Esophagus squamous epithelium (tissue), 5 donors: Measurements from ENCODE around the gene BCKDHB. TPM values are rescaled to one million over a fixed set of nuclear protein-coding genes. Genes with fewer than 3 reads are reported as not detected.

Experiments
- DNase-seq: peaks from one replicate; lab custom pipeline; 2025; lab: John Stamatoyannopoulos, UW
- H3K27ac ChIP-seq, 4 donors: fragments of 200-600 bp; sonication (generic); one replicate each; pipeline ENCODE4 v1.5.1; 2016 to 2019; ENCODE audit warnings: mild to moderate bottlenecking in 1 of 4
- H3K27me3 ChIP-seq, 4 donors: fragments of 200-600 bp; sonication (generic); 1 replicate in 3 of 4; 2 replicates in 1 of 4; pipeline versions ENCODE4 v1.5.1 to v1.6.0; 2017 to 2021; ENCODE audit warnings: antibody characterized with exemption in 1 of 4
- H3K36me3 ChIP-seq, 3 donors: fragments of 200-600 bp; sonication (generic); one replicate each; pipeline ENCODE4 v1.5.1; 2016 to 2019
- H3K4me1 ChIP-seq, 3 donors: fragments of 200-600 bp; sonication (generic); one replicate each; pipeline ENCODE4 v1.5.1; 2017 to 2019
- H3K4me3 ChIP-seq, 4 donors: fragments of 200-600 bp; sonication (generic); 1 replicate in 3 of 4; 2 replicates in 1 of 4; pipeline ENCODE4 v1.5.1; 2016 to 2019; ENCODE audit warnings: mild to moderate bottlenecking in 2 of 4, moderate library complexity in 1 of 4
- H3K9me3 ChIP-seq, 3 donors: fragments of 200-600 bp; sonication (generic); one replicate each; pipeline ENCODE4 v1.5.1; 2016 to 2019
- POLR2A ChIP-seq, 4 donors: fragments of 450-650 bp; IDR thresholded peaks; one replicate each; pipeline ENCODE4 v1.6.1; 2017; ENCODE audit warnings: antibody characterized with exemption in 4 of 4, mild to moderate bottlenecking in 4 of 4, moderate library complexity in 3 of 4
- WGBS, 2 donors: methylation state at CpG; one replicate each; pipeline ENCODE4 v1.1.5; 2018; 5-methylcytosine and 5-hydroxymethylcytosine counted together
- intact Hi-C: fragments of 100-400 bp; cut with DNase I; formaldehyde crosslinking; loops from one replicate; pipeline ENCODE4 v1.15.0; 2022
- total RNA-seq, 4 donors: library from RNA; depleted of rRNA; stranded (reverse); fragments of >200 nt; gene quantifications; one replicate each; pipeline ENCODE4 v1.1.0, GENCODE V29; 2016
- TF ChIP-seq, protein P1 (sequence below), 6 experiments: fragments of 450-650 bp in 4 of 6; fragments of 200-600 bp in 2 of 6; sonication (generic) in 2 of 6; IDR thresholded peaks; one replicate each; pipeline ENCODE4 v1.5.1; 2016 to 2019; ENCODE audit warnings: antibody characterized with exemption in 6 of 6, mild to moderate bottlenecking in 4 of 6, moderate library complexity in 4 of 6
- donor health status: DM: yes; HTN: yes; CAD: no.

The BCKDHB gene
- total RNA-seq, 4 donors from 2014 or later, result 7.6 to 15.8 (median 9.0) TPM

DNA sequence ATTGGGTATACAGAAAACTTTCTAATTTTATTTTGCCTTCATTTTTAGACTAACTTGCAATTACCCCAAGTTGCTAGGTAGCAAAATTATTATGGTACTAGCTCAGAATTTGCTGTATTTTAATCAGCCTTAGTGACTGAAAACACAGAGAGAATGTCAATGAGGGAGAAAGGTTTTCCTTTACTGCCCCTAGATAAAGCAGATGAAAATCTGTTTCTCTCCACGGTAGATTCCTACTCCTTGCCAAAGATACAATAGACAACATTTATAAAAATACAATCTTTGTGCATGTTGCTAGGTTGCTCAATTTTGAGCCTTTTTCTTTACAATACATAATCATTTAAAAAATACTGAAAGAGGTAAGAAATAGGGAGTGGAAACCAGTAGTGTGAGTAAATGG, 222.2 kb downstream of the BCKDHB start:
- Histone ChIP-seq H3K27ac (no peak overlapping the region), H3K36me3 (no peaks in the 10 kb centered on the region), H3K9me3 (no peaks in the 10 kb centered on the region), H3K4me3 (no peak overlapping the region), H3K4me1 (no peaks in the 10 kb centered on the region), H3K27me3 (no peaks in the 10 kb centered on the region)
- no peak for DNase-seq
- WGBS, 2 donors, result 18 to 25% methylated on average over 1 of the region's 1 CpG
- intact Hi-C loops, result no loop called here
- TF ChIP-seq, protein P1, sequence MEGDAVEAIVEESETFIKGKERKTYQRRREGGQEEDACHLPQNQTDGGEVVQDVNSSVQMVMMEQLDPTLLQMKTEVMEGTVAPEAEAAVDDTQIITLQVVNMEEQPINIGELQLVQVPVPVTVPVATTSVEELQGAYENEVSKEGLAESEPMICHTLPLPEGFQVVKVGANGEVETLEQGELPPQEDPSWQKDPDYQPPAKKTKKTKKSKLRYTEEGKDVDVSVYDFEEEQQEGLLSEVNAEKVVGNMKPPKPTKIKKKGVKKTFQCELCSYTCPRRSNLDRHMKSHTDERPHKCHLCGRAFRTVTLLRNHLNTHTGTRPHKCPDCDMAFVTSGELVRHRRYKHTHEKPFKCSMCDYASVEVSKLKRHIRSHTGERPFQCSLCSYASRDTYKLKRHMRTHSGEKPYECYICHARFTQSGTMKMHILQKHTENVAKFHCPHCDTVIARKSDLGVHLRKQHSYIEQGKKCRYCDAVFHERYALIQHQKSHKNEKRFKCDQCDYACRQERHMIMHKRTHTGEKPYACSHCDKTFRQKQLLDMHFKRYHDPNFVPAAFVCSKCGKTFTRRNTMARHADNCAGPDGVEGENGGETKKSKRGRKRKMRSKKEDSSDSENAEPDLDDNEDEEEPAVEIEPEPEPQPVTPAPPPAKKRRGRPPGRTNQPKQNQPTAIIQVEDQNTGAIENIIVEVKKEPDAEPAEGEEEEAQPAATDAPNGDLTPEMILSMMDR (IDR thresholded peaks at IDR 0.05), result no peak
- TF ChIP-seq POLR2A (IDR thresholded peaks at IDR 0.05), result no peak

DNA sequence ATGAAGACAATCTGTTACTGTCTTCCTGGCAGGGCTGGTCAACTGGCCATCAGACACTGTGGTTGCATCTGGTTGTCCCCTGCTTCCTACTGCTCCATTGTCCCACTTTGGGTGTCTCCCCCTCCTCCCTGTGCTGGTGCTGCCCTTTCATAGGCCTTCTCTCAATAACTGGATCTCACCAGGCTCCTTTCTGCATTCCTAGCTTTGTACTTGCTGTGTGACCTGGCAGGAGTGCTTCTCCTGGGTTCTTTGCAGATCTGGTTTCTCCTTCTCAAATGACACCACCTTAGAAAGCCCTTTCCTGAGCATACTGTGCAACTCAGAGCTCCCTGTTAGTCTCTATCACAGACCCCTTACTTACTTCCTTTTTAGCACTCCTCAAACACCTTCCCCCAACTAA, 223.0 kb downstream of the BCKDHB start:
- Histone ChIP-seq H3K9me3 (no peaks in the 10 kb centered on the region), H3K27ac (no peak overlapping the region), H3K4me1 (peaks cover 0 to 4% (median 0%) of the 10 kb centered on the region in 3 donors), H3K36me3 (no peaks in the 10 kb centered on the region), H3K27me3 (no peaks in the 10 kb centered on the region), H3K4me3 (no peak overlapping the region)
- DNase-seq, result no peak
- TF ChIP-seq POLR2A (IDR thresholded peaks at IDR 0.05), result no peak
- TF ChIP-seq, protein P1 (IDR thresholded peaks at IDR 0.05), result no peak
- intact Hi-C loops, result no loop called here

DNA sequence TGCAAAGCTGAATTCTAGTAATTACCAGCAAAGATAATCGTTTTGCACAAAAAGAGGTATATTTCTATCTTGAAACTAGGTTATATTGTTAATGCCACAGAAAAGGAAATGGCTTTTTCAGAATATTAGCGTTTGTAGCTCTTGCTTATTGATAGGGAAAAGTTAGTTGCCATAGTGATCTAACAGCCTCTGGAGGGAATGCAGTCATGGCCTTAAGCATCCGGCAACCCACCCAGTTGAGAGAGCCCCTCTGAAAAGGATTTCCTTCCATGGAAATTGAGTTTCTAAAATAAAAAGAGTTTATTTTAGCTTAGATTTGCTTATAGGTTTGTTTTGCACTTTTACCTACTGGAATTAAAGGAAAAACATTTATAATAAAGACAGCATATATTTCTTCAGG, 224.5 kb downstream of the BCKDHB start:
- WGBS, 2 donors, result 68 to 76% methylated on average over 3 of the region's 3 CpGs
- H3K36me3 ChIP-seq, result no peaks in the 10 kb centered on the region

DNA sequence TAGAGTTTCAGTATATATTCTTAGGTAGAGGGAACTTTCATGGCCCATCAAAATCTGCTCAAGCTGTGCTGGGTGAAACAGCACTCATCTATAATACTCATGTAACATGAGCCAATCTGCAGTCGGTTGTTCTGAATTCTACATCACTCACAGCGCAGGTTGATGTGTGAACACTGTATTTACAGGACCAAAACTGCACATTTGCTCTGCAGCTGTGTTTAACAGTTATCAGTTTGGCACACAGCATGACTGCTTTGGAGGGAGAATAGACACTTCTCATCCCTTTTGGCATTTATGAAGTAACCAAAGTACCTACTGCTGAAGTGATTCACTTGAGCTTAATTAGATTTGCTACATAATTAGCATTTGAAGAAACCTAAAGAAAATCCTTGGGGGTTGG, 225.1 kb downstream of the BCKDHB start:
- DNase-seq, result no peak
- Histone ChIP-seq H3K36me3 (no peaks in the 10 kb centered on the region), H3K27me3 (no peaks in the 10 kb centered on the region), H3K27ac (no peak overlapping the region), H3K4me3 (no peak overlapping the region), H3K9me3 (no peaks in the 10 kb centered on the region), H3K4me1 (peaks cover 0 to 5% (median 0%) of the 10 kb centered on the region in 3 donors)
- WGBS, 2 donors, result 78 to 88% methylated on average over 2 of the region's 2 CpGs
- intact Hi-C loops, result no loop called here
- TF ChIP-seq, protein P1 (IDR thresholded peaks at IDR 0.05), result no peak
- TF ChIP-seq POLR2A (IDR thresholded peaks at IDR 0.05), result no peak

More for the DNA sequence above, 224.5 kb downstream of the BCKDHB start:
- TF ChIP-seq, protein P1 (IDR thresholded peaks at IDR 0.05), result no peak
- TF ChIP-seq POLR2A (IDR thresholded peaks at IDR 0.05), result no peak
- DNase-seq, result no peak
- intact Hi-C loops, result no loop called here
- H3K27ac ChIP-seq, result no peak overlapping the region
- peaks cover 0 to 5% (median 0%) of the 10 kb centered on the region in 3 donors for H3K4me1 ChIP-seq
- no peaks in the 10 kb centered on the region for H3K9me3 ChIP-seq
- H3K4me3 ChIP-seq, result no peak overlapping the region
- H3K27me3 ChIP-seq, result no peaks in the 10 kb centered on the region

DNA sequence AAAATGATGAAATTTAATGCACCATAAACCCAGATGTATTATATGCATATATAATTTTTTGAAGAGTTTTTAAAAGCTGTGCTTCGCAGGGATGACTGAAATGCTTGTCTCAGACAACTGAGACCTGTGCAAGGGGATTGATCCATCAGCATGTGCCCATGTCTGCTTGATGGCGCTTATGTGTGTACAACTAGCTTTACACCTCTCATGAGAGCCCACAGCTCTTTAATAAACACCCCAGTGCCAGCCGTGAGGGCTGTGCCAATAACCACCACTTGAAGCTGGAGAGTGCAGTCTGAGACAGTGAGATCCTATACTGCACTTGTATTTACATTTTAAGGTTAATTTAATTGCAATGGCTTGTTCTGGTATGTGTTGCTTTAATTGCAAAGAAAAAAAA, 225.5 kb downstream of the BCKDHB start:
- 61 to 64% methylated on average over 3 of the region's 3 CpGs for WGBS, 2 donors

More for the DNA sequence above, 225.5 kb downstream of the BCKDHB start:
- Histone ChIP-seq H3K36me3 (no peaks in the 10 kb centered on the region), H3K9me3 (no peaks in the 10 kb centered on the region), H3K4me3 (no peak overlapping the region), H3K27me3 (no peaks in the 10 kb centered on the region), H3K27ac (no peak overlapping the region), H3K4me1 (peaks cover 0 to 5% (median under 1%) of the 10 kb centered on the region in 3 donors)
- intact Hi-C loops, result no loop called here
- TF ChIP-seq POLR2A (IDR thresholded peaks at IDR 0.05), result no peak
- TF ChIP-seq, protein P1 (IDR thresholded peaks at IDR 0.05), result no peak
- DNase-seq, result no peak
